Tibial nerve (tissue), 4 donors: ENCODE results near the gene ZBTB17.

Source experiments
- EP300 ChIP-seq, 2 donors: sonication (generic); formaldehyde crosslinking; IDR thresholded peaks; one replicate each; pipeline ENCODE4 v1.6.1; 2017; ENCODE audit warnings: antibody characterized with exemption in 2 of 2, mild to moderate bottlenecking in 1 of 2
- POLR2A ChIP-seq, 2 donors: fragments of 450-650 bp; IDR thresholded peaks; one replicate each; pipeline ENCODE4 v1.6.1; 2017; ENCODE audit warnings: antibody characterized with exemption in 2 of 2, mild to moderate bottlenecking in 2 of 2, moderate library complexity in 2 of 2
- TF ChIP-seq, protein P1 (sequence below), 5 experiments: fragments of 200-600 bp in 3 of 5; fragments of 450-650 bp in 2 of 5; sonication (generic) in 3 of 5; IDR thresholded peaks; one replicate each; pipeline ENCODE4 v1.5.1; 2016 to 2019; ENCODE audit warnings: antibody characterized with exemption in 5 of 5, mild to moderate bottlenecking in 3 of 5, moderate library complexity in 2 of 5

DNA sequence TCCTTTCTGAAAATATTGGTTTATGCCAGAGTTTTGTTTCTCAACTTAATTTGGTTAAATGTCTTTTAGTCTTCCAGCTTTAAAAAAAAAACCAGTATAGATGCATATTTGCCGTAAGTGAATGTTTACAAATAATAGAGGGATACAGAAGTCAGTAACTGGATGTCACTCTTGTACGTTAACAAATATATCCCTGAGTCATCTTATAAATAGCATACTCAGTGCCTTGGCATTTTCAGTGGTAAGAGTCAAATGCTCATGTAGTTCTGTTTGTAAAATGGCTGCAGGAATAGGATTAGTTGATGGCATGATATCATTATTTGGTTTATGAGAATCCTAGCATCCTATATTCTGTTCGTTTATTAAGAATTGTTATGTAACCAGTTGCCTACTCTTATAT, 73.0 kb downstream of the ZBTB17 start:
- TF ChIP-seq, protein P1, sequence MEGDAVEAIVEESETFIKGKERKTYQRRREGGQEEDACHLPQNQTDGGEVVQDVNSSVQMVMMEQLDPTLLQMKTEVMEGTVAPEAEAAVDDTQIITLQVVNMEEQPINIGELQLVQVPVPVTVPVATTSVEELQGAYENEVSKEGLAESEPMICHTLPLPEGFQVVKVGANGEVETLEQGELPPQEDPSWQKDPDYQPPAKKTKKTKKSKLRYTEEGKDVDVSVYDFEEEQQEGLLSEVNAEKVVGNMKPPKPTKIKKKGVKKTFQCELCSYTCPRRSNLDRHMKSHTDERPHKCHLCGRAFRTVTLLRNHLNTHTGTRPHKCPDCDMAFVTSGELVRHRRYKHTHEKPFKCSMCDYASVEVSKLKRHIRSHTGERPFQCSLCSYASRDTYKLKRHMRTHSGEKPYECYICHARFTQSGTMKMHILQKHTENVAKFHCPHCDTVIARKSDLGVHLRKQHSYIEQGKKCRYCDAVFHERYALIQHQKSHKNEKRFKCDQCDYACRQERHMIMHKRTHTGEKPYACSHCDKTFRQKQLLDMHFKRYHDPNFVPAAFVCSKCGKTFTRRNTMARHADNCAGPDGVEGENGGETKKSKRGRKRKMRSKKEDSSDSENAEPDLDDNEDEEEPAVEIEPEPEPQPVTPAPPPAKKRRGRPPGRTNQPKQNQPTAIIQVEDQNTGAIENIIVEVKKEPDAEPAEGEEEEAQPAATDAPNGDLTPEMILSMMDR (IDR thresholded peaks at IDR 0.05) = no peak
- no peak for TF ChIP-seq EP300 (IDR thresholded peaks at IDR 0.05)
- no peak for TF ChIP-seq POLR2A (IDR thresholded peaks at IDR 0.05)
